ENCODE data around the gene EME1. TPM values are rescaled to one million over a fixed set of nuclear protein-coding genes. Genes with fewer than 3 reads are reported as not detected.

Gene EME1
- total and polyA plus RNA-seq, 2 donors (not counting 3 experiments of a cell fraction or from before 2014, with no cell fraction given), result 5.6 to 9.1 TPM

GRCh38 chr17:50352693-50353599 lies 20.1 kb upstream of the EME1 start:
- no peak for DNase-seq (ENCODE audit: low read depth, low spot score)
- Histone ChIP-seq H3K4me2 (ENCODE audit: insufficient read depth, low read length) (no peak overlapping the region), H3K27ac (ENCODE audit: insufficient read depth, low read depth, low read length) (no peak overlapping the region), H3K79me2 (ENCODE audit: control insufficient read depth, insufficient read depth, low read length) (peaks cover 5% of the 10 kb centered on the region), H3K9ac (replicated peaks; ENCODE audit: extremely low read depth, insufficient read depth, low read length) (no peak overlapping the region), H2AFZ (ENCODE audit: low read depth, low read length) (no peak overlapping the region), H3K4me3 (replicated peaks in 1 of 3; ENCODE audit: insufficient read depth in 1 of 3, low read depth in 1 of 3, low read length in 3 of 3) (no peak overlapping the region), H3K9me3 (replicated peaks; ENCODE audit: control insufficient read depth, insufficient read depth, low read length) (no peaks in the 10 kb centered on the region), H3K9me1 (replicated peaks; ENCODE audit: control insufficient read depth, extremely low read depth, insufficient read depth, low read length) (no peaks in the 10 kb centered on the region), H3K27me3 (ENCODE audit: control insufficient read depth in 2 of 2, insufficient read depth in 2 of 2, low read length in 2 of 2) (no peaks in the 10 kb centered on the region), H4K20me1 (replicated peaks; ENCODE audit: control insufficient read depth, extremely low read depth, insufficient read depth, low read length) (no peaks in the 10 kb centered on the region), H3K4me1 (ENCODE audit: control insufficient read depth, extremely low read depth, insufficient read depth, low read length) (peaks cover 10% of the 10 kb centered on the region), H3K36me3 (ENCODE audit: control insufficient read depth in 2 of 2, extremely low read depth in 1 of 2, insufficient read depth in 2 of 2, low read length in 2 of 2) (peaks cover 3 to 30% of the 10 kb centered on the region in 2 experiments)
- TF ChIP-seq MYC (IDR thresholded peaks at IDR 0.05; ENCODE audit: low read depth, low read length) (no peak), EZH2 (IDR thresholded peaks at IDR 0.05; ENCODE audit: borderline replicate concordance, low read depth, low read length, severe bottlenecking) (no peak), JUN (IDR thresholded peaks at IDR 0.05; ENCODE audit: borderline replicate concordance, insufficient read depth, insufficient read length, low read depth) (no peak), POLR2A (IDR thresholded peaks at IDR 0.05; ENCODE audit: low read depth, low read length) (no peak), POLR2AphosphoS5 (IDR thresholded peaks at IDR 0.05; ENCODE audit: insufficient read depth, low read depth, low read length) (no peak), FOS (IDR thresholded peaks at IDR 0.05; ENCODE audit: borderline replicate concordance, insufficient read depth, low read length) (no peak), GATA2 (IDR thresholded peaks at IDR 0.05; ENCODE audit: insufficient read depth, insufficient read length, low read depth, low read length) (no peak), CTCF (IDR thresholded peaks at IDR 0.05; ENCODE audit: extremely low read depth in 1 of 2, insufficient read depth in 1 of 2, low read depth in 1 of 2, low read length in 2 of 2) (no peak), MAX (IDR thresholded peaks at IDR 0.05; ENCODE audit: insufficient read depth, insufficient read length) (no peak)
- ChIA-PET CTCF (interaction anchor here (0.7 to 2.0 kb wide), 2 partner anchors 9 to 16 kb away, joined by 3 to 11 read pairs; no protein-coding TSS in a partner anchor), POLR2A (no interaction called here)
- no TSS peak for BruUV-seq (replicated peaks)
- intact Hi-C loops (cut with micrococcal nuclease) (no loop called here), dilution Hi-C loops (cut with MboI; ENCODE audit: extremely low pct_ligation_motif_present, low sequenced_read_pairs) (no loop called here)
- FAIRE-seq, result no peak
